ENCODE measurements around the gene LCOR. TPM values are rescaled to one million over a fixed set of nuclear protein-coding genes. Genes with fewer than 3 reads are reported as not detected.
"Not testable (repeated sequence)": the region's sequence is repeated elsewhere in the genome, so short reads cannot be mapped to it uniquely, and the experiment has no call there.

LCOR gene
- polyA plus RNA-seq, 4 donors = 7.0 to 48.8 (median 9.5) TPM

DNA sequence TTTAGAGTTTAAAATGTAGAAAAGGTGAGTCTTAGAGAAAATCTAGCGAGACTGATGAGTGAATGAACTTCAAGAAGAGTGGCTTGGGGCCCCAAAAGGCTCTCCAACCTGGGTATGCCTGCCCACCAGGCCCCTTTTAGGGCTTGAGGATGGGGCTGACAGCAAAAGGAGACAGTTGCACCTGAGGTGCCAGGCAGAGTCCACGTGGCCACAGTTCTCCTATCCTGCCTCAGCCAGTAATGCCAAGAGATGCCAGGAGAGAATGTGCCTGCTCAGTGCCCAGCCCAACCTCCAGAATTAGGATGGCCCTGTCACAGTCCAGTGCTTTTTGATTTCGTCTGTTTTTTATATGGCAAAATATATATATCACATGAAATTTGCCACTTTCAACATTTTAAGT is 197.2 kb downstream of the LCOR start:
- Histone ChIP-seq H3K27ac (ENCODE audit: low read depth in 1 of 3, low read length in 2 of 3) (no peak overlapping the region), H3K4me1 (ENCODE audit: control insufficient read depth in 3 of 3, insufficient read depth in 2 of 3, low read depth in 1 of 3, low read length in 2 of 3) (peaks cover 0 to 3% (median under 1%) of the 10 kb centered on the region in 3 donors), H3K27me3 (ENCODE audit: control insufficient read depth in 3 of 3, insufficient read depth in 3 of 3, low read length in 3 of 3) (no peaks in the 10 kb centered on the region), H3K36me3 (ENCODE audit: control insufficient read depth in 3 of 3, insufficient read depth in 2 of 3, low read depth in 1 of 3, low read length in 3 of 3) (no peaks in the 10 kb centered on the region), H3K9me3 (ENCODE audit: control insufficient read depth in 2 of 2, insufficient read depth in 1 of 2, low read depth in 1 of 2, low read length in 1 of 2) (no peaks in the 10 kb centered on the region), H3K4me3 (ENCODE audit: low read depth in 1 of 3, low read length in 3 of 3) (no peak overlapping the region)
- 77 to 87% (median 83%) methylated on average over 3 of the region's 3 CpGs for WGBS, 3 donors
- DNase-seq (no peak), FAIRE-seq (no peak)

- H3K4me1 ChIP-seq (ENCODE audit: control insufficient read depth in 3 of 3, insufficient read depth in 2 of 3, low read depth in 1 of 3, low read length in 2 of 3) = no peaks in the 10 kb centered on the region
- no peak for FAIRE-seq
These were observed 198.8 kb downstream of the LCOR start for GRCh38 chr10:97030894-97031293.

DNA sequence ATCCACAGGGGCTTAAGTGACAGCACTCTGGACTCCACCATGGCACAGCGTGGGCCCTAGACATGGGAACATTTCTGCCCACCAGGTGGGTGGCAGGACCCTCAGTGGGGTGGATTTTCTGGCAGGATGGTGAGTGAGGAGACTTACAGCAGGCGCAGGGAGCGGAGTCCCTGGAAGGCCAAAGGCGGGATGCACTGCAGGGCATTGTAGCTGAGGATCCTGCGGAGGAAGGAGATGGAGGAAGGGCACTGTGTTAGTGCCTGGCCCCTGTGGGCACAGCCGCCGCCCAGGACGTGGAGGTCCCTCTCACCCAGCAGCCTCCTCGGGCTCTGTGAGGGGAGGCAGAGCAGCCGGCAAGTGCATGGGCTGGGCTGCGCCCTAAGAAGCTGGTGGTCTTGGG is 199.4 kb downstream of the LCOR start:
- DNase-seq (no peak), FAIRE-seq (no peak)
- H3K4me1 ChIP-seq (ENCODE audit: control insufficient read depth in 3 of 3, insufficient read depth in 2 of 3, low read depth in 1 of 3, low read length in 2 of 3) = no peaks in the 10 kb centered on the region
- H3K27ac ChIP-seq (ENCODE audit: low read depth in 1 of 3, low read length in 2 of 3) = no peak overlapping the region
- H3K36me3 ChIP-seq (ENCODE audit: control insufficient read depth in 3 of 3, insufficient read depth in 2 of 3, low read depth in 1 of 3, low read length in 3 of 3) = no peaks in the 10 kb centered on the region
- H3K9me3 ChIP-seq (ENCODE audit: control insufficient read depth in 2 of 2, insufficient read depth in 1 of 2, low read depth in 1 of 2, low read length in 1 of 2) = no peaks in the 10 kb centered on the region
- H3K27me3 ChIP-seq (ENCODE audit: control insufficient read depth in 3 of 3, insufficient read depth in 3 of 3, low read length in 3 of 3) = no peaks in the 10 kb centered on the region
- WGBS, 3 donors = 87 to 93% (median 93%) methylated on average over 11 of the region's 11 CpGs
- no peak overlapping the region for H3K4me3 ChIP-seq (ENCODE audit: low read depth in 1 of 3, low read length in 3 of 3)

More at GRCh38 chr10:97030894-97031293, 198.8 kb downstream of the LCOR start:
- WGBS, 3 donors = 67 to 79% (median 78%) methylated on average over 6 of the region's 6 CpGs
- H3K27ac ChIP-seq (ENCODE audit: low read depth in 1 of 3, low read length in 2 of 3) = no peak overlapping the region
- H3K4me3 ChIP-seq (ENCODE audit: low read depth in 1 of 3, low read length in 3 of 3) = no peak overlapping the region
- H3K9me3 ChIP-seq (ENCODE audit: control insufficient read depth in 2 of 2, insufficient read depth in 1 of 2, low read depth in 1 of 2, low read length in 1 of 2) = no peaks in the 10 kb centered on the region
- no peak for DNase-seq
- H3K36me3 ChIP-seq (ENCODE audit: control insufficient read depth in 3 of 3, insufficient read depth in 2 of 3, low read depth in 1 of 3, low read length in 3 of 3) = no peaks in the 10 kb centered on the region
- no peaks in the 10 kb centered on the region for H3K27me3 ChIP-seq (ENCODE audit: control insufficient read depth in 3 of 3, insufficient read depth in 3 of 3, low read length in 3 of 3)

DNA sequence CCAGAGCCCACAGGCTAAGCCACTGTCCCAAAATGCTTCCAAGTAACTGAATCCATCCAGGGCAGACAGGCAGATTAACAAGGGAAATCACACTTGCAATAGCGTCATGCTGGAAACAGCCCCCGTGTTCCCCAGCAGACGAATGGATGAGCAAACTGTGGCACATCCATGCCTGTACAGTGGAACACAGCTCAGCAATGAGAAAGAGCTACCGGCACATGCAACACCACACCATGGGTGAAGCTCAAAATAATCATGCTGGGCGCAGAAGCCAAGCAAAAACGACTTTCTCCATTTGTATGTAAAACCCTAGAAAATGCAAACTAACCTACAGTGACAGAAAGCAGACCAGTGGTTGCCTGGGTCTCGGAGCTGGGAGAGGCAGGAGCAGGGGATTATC is 200.5 kb downstream of the LCOR start:
- no peak overlapping the region for H3K4me3 ChIP-seq (ENCODE audit: low read depth in 1 of 3, low read length in 3 of 3)
- 57 to 77% (median 76%) methylated on average over 7 of the region's 7 CpGs for WGBS, 3 donors
- H3K4me1 ChIP-seq (ENCODE audit: control insufficient read depth in 3 of 3, insufficient read depth in 2 of 3, low read depth in 1 of 3, low read length in 2 of 3) = peaks cover 0 to 3% (median 0%) of the 10 kb centered on the region in 3 donors
- no peaks in the 10 kb centered on the region for H3K9me3 ChIP-seq (ENCODE audit: control insufficient read depth in 2 of 2, insufficient read depth in 1 of 2, low read depth in 1 of 2, low read length in 1 of 2)
- no peak for DNase-seq
- FAIRE-seq = no peak
- no peak overlapping the region for H3K27ac ChIP-seq (ENCODE audit: low read depth in 1 of 3, low read length in 2 of 3)
- no peaks in the 10 kb centered on the region for H3K36me3 ChIP-seq (ENCODE audit: control insufficient read depth in 3 of 3, insufficient read depth in 2 of 3, low read depth in 1 of 3, low read length in 3 of 3)
- no peaks in the 10 kb centered on the region for H3K27me3 ChIP-seq (ENCODE audit: control insufficient read depth in 3 of 3, insufficient read depth in 3 of 3, low read length in 3 of 3)

DNA sequence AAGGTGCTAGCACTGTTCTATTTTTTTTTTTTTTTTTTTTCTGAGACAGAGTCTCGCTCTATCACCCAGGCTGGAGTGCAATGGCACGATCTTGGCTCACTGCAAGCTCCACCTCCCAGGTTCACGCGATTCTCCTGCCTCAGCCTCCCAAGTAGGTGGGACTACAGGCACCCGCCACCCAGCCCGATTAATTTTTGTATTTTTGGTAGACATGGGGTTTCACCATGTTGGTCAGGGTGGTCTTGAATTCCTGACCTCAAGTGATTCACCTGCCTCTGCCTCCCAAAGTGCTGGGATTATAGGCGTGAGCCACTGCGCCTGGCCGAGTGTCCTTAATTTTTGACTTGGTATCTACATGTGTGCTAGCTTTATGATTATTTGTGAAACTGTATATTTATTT is 201.7 kb downstream of the LCOR start:
- WGBS, 3 donors = 79 to 91% (median 89%) methylated on average over 9 of the region's 9 CpGs
- DNase-seq, FAIRE-seq: not testable (repeated sequence)

GRCh38 chr10:97034301-97034700 is 202.2 kb downstream of the LCOR start:
- no peak for FAIRE-seq

More for the DNA sequence above, 201.7 kb downstream of the LCOR start:
- not testable (repeated sequence) for H3K36me3 ChIP-seq (ENCODE audit: control insufficient read depth in 3 of 3, insufficient read depth in 2 of 3, low read depth in 1 of 3, low read length in 3 of 3); H3K4me1 ChIP-seq (ENCODE audit: control insufficient read depth in 3 of 3, insufficient read depth in 2 of 3, low read depth in 1 of 3, low read length in 2 of 3); H3K9me3 ChIP-seq (ENCODE audit: control insufficient read depth in 2 of 2, insufficient read depth in 1 of 2, low read depth in 1 of 2, low read length in 1 of 2); H3K4me3 ChIP-seq (ENCODE audit: low read depth in 1 of 3, low read length in 3 of 3); H3K27ac ChIP-seq (ENCODE audit: low read depth in 1 of 3, low read length in 2 of 3); H3K27me3 ChIP-seq (ENCODE audit: control insufficient read depth in 3 of 3, insufficient read depth in 3 of 3, low read length in 3 of 3)

DNA sequence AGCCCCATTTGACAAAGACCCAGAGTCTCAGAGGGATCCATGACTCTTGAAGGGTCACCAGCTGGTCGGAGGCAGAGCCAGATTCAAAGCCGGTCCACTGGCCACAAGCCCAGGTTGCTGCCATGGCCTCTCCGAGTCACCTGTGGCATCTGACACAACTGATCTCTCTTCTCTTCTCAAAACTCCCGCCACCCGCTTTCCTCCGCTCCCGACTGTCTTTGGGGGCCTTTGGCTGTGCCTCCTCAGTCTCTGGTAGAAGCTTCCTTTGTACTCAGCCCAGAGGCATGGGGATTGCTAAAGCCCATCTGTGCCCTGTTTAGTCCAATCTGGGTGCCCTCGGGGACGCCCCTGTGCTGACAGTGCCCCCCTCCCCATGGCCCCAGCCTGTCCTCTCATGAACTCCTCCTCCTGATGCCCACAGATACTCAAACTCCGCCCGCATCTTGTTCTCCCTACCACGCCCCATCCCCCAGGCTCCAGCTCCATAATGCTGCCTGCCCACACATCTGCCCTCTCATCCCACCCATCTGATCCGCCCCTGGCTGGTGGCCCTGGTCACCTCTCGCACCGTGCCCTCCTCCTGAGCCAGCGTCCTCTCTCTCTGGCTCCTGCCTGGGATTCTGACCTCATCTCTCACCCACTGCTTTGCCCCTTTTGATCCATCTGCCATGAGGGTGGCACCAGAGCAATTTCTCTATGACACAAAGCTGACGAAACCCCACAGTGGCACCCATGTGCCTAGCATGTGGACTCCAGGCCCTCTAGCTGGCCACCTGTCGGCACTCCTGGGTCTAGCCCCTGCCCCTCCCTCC is 203.1 kb downstream of the LCOR start:
- DNase-seq (no peak), FAIRE-seq (no peak)
- H3K27me3 ChIP-seq (ENCODE audit: control insufficient read depth in 3 of 3, insufficient read depth in 3 of 3, low read length in 3 of 3) = no peaks in the 10 kb centered on the region
- no peaks in the 10 kb centered on the region for H3K36me3 ChIP-seq (ENCODE audit: control insufficient read depth in 3 of 3, insufficient read depth in 2 of 3, low read depth in 1 of 3, low read length in 3 of 3)
- 86 to 90% (median 87%) methylated on average over 18 of the region's 18 CpGs for WGBS, 3 donors
- H3K27ac ChIP-seq (ENCODE audit: low read depth in 1 of 3, low read length in 2 of 3) = no peak overlapping the region
- H3K4me3 ChIP-seq (ENCODE audit: low read depth in 1 of 3, low read length in 3 of 3) = no peak overlapping the region
- peaks cover 0 to 3% (median 0%) of the 10 kb centered on the region in 3 donors for H3K4me1 ChIP-seq (ENCODE audit: control insufficient read depth in 3 of 3, insufficient read depth in 2 of 3, low read depth in 1 of 3, low read length in 2 of 3)
- H3K9me3 ChIP-seq (ENCODE audit: control insufficient read depth in 2 of 2, insufficient read depth in 1 of 2, low read depth in 1 of 2, low read length in 1 of 2) = no peaks in the 10 kb centered on the region

More at GRCh38 chr10:97034301-97034700, 202.2 kb downstream of the LCOR start:
- Histone ChIP-seq H3K4me3 (ENCODE audit: low read depth in 1 of 3, low read length in 3 of 3) (no peak overlapping the region), H3K4me1 (ENCODE audit: control insufficient read depth in 3 of 3, insufficient read depth in 2 of 3, low read depth in 1 of 3, low read length in 2 of 3) (peaks cover 0 to 3% (median 0%) of the 10 kb centered on the region in 3 donors), H3K36me3 (ENCODE audit: control insufficient read depth in 3 of 3, insufficient read depth in 2 of 3, low read depth in 1 of 3, low read length in 3 of 3) (no peaks in the 10 kb centered on the region), H3K27me3 (ENCODE audit: control insufficient read depth in 3 of 3, insufficient read depth in 3 of 3, low read length in 3 of 3) (no peaks in the 10 kb centered on the region), H3K9me3 (ENCODE audit: control insufficient read depth in 2 of 2, insufficient read depth in 1 of 2, low read depth in 1 of 2, low read length in 1 of 2) (no peaks in the 10 kb centered on the region), H3K27ac (ENCODE audit: low read depth in 1 of 3, low read length in 2 of 3) (no peak overlapping the region)
- no peak for DNase-seq
- WGBS, 3 donors = 76 to 84% (median 79%) methylated on average over 7 of the region's 7 CpGs

GRCh38 chr10:97037365-97038361 is 205.6 kb downstream of the LCOR start:
- H3K27me3 ChIP-seq (ENCODE audit: control insufficient read depth in 3 of 3, insufficient read depth in 3 of 3, low read length in 3 of 3) = no peaks in the 10 kb centered on the region
- 11 to 21% (median 11%) methylated on average over 30 of the region's 30 CpGs for WGBS, 3 donors
- peaks cover 0 to 3% (median 0%) of the 10 kb centered on the region in 3 donors for H3K4me1 ChIP-seq (ENCODE audit: control insufficient read depth in 3 of 3, insufficient read depth in 2 of 3, low read depth in 1 of 3, low read length in 2 of 3)
- DNase-seq = peak; percentile 82 to 84
- no peak overlapping the region for H3K27ac ChIP-seq (ENCODE audit: low read depth in 1 of 3, low read length in 2 of 3)
- FAIRE-seq = no peak
- H3K4me3 ChIP-seq (ENCODE audit: low read depth in 1 of 3, low read length in 3 of 3) = peak overlapping the region in 2 of 3 donors; percentile 7 to 44
- H3K36me3 ChIP-seq (ENCODE audit: control insufficient read depth in 3 of 3, insufficient read depth in 2 of 3, low read depth in 1 of 3, low read length in 3 of 3) = no peaks in the 10 kb centered on the region
- H3K9me3 ChIP-seq (ENCODE audit: control insufficient read depth in 2 of 2, insufficient read depth in 1 of 2, low read depth in 1 of 2, low read length in 1 of 2) = no peaks in the 10 kb centered on the region

Measured in small intestine (tissue), 7 donors.